Body of pancreas (tissue), 4 donors: Measurements from ENCODE around the gene KMT2C.

Experiments used
- CTCF ChIP-seq, 7 experiments: fragments of 450-650 bp in 4 of 7; fragments of 200-600 bp in 3 of 7; sonication (generic) in 3 of 7; IDR thresholded peaks; one replicate each; pipeline ENCODE4 v1.5.1; 2016 to 2019; ENCODE audit warnings: antibody characterized with exemption in 7 of 7
- POLR2A ChIP-seq, 3 donors: fragments of 450-650 bp; IDR thresholded peaks; one replicate each; pipeline ENCODE4 v1.6.1; 2016; ENCODE audit warnings: antibody characterized with exemption in 3 of 3, mild to moderate bottlenecking in 2 of 3

DNA sequence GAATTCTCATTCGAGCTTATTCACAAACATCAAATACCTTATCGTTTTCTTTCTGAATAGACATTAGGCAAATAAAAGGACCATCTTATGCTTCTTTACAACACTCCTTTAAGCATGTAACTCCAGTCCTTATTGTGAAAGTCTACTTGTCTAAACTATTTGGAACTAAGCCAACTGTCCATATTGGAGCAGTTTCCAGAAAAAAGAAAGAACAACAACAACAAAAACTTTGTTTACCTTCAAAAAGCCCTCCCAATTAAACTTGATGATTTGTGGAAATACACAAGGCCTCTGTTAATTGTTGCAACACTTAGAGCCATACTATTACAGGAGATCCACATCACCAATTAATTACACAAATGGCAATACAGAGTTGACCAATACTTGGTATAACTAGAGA lies 246.7 kb downstream of the KMT2C start:
- TF ChIP-seq CTCF (IDR thresholded peaks at IDR 0.05): no peak
- no peak for TF ChIP-seq POLR2A (IDR thresholded peaks at IDR 0.05)
